ENCODE measurements around the gene ASAP3.

Gene ASAP3

DNA sequence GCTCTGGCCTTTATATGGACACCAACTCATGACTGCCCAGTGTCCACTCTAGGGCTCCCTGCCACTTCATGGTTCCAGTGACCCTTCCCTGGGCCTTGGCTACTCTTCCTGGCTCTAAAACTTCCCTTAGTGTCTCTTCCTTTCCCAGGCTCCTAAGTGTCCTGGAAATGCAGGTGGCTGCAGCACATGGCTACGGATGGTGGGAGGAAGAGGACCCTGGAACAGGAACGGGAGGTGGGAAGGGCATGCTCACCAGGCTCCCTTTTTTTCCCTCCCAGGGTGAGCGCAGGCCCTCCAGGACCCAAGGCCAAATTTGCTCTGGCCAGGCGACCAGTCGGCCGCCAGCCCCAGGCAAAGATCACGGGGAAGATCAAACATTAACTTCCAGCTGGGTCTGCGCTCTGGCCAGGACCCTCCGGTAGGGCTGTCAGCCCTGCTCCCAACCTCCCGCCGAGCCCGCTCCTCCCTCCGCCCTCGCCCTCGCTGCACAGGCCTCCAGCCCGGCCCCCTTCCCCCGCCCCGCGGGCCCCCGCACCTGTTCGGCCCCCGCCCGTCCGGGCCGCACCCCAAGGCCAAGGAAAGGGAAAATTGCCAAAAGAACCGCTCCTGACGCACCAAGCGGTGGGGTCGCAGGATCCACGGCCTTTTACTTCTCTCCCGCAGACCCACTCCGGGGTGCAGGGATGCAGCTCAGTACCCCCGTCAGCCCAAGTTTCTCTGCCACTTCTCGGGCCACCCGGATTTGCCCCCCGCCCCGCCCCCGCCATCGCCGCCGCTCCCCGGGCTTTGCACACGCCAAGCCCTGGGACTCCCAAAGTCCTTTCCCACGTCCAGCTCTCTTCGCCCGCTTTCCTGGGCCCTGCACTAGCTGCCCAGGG, 60.3 kb downstream of the ASAP3 start:
- Mint-ChIP-seq H3K27me3 (ENCODE audit: low read depth) (peaks cover 7% of the 10 kb centered on the region), H3K27ac (peak overlapping the region; percentile 92 to 95 (median 94)), H3K4me3 (peak overlapping the region; percentile 77 to 85 (median 84)), H3K4me1 (peaks cover 42% of the 10 kb centered on the region), H3K9me3 (no peaks in the 10 kb centered on the region), H3K36me3 (ENCODE audit: low read depth) (peaks cover 23% of the 10 kb centered on the region)
- TF ChIP-seq, protein P1, sequence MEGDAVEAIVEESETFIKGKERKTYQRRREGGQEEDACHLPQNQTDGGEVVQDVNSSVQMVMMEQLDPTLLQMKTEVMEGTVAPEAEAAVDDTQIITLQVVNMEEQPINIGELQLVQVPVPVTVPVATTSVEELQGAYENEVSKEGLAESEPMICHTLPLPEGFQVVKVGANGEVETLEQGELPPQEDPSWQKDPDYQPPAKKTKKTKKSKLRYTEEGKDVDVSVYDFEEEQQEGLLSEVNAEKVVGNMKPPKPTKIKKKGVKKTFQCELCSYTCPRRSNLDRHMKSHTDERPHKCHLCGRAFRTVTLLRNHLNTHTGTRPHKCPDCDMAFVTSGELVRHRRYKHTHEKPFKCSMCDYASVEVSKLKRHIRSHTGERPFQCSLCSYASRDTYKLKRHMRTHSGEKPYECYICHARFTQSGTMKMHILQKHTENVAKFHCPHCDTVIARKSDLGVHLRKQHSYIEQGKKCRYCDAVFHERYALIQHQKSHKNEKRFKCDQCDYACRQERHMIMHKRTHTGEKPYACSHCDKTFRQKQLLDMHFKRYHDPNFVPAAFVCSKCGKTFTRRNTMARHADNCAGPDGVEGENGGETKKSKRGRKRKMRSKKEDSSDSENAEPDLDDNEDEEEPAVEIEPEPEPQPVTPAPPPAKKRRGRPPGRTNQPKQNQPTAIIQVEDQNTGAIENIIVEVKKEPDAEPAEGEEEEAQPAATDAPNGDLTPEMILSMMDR (IDR thresholded peaks at IDR 0.05; ENCODE audit: unreplicated experiment in 3 of 3), result no peak

DNA sequence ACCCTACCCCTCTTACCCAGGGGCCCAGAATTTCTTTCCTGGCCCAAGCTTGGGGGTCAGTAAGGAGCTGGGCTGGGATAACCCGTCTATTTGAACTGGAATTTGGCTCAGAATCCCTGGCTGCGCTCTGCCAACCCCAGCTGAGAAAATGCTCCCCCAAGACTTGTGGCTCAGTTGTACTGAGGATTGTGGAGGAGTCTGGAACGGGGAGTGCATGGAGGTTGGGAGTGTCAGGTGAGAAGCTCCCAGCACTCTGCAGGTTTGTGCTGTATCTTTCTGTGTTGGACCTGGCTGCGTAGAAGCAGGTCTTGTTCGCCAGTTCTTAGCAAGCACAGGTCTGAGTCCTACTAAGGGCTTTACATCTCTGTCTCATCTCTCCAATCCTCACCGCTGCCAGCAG, 61.0 kb downstream of the ASAP3 start:
- Mint-ChIP-seq H3K9me3 (no peaks in the 10 kb centered on the region), H3K4me3 (peak overlapping the region; percentile 77 to 85 (median 84)), H3K4me1 (peaks cover 43% of the 10 kb centered on the region), H3K27me3 (ENCODE audit: low read depth) (peaks cover 7% of the 10 kb centered on the region), H3K36me3 (ENCODE audit: low read depth) (peaks cover 17% of the 10 kb centered on the region), H3K27ac (peak overlapping the region; percentile 92 to 95 (median 94))
- TF ChIP-seq, protein P1 (IDR thresholded peaks at IDR 0.05; ENCODE audit: unreplicated experiment in 3 of 3), result no peak

DNA sequence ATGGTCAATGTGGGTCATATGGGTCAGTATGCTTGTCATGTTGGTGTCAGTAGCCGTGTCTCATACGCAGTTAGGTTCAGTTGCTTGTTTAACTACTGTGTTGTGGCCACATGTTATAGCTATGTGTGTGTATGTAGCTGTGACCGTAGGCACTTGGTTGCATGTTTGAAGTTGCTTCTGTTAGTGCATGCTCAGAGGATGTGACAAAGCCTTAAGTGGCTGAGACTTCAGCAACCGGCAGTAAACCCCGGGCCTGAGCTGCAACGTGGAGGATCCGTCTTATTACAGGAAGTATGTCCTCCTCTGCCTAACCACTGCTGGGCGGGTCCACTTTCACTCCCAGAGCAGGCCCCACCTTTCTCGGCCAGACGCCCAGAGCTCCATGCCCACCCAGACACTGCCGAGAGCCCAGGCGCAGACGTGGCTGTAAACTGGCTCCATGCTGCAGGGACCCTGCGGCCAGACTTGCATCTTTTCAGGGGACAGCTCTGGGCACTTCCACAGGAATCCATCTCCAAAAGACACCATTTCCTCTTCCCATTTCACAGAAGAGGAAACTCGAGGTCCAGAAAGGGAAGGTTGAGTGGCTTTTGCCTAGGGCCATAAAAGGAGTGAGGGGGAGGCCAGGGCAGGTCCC, 61.6 kb downstream of the ASAP3 start:
- H3K4me3 Mint-ChIP-seq, result peak overlapping the region; percentile 20 to 85 (median 84)
- peaks cover 15% of the 10 kb centered on the region for H3K36me3 Mint-ChIP-seq (ENCODE audit: low read depth)
- peaks cover 48% of the 10 kb centered on the region for H3K4me1 Mint-ChIP-seq
- no peaks in the 10 kb centered on the region for H3K9me3 Mint-ChIP-seq
- H3K27me3 Mint-ChIP-seq (ENCODE audit: low read depth), result peaks cover 7% of the 10 kb centered on the region
- TF ChIP-seq, protein P1 (IDR thresholded peaks at IDR 0.05; ENCODE audit: unreplicated experiment in 3 of 3), result no peak
- H3K27ac Mint-ChIP-seq, result peak overlapping the region; percentile 67 to 92 (median 90)

DNA sequence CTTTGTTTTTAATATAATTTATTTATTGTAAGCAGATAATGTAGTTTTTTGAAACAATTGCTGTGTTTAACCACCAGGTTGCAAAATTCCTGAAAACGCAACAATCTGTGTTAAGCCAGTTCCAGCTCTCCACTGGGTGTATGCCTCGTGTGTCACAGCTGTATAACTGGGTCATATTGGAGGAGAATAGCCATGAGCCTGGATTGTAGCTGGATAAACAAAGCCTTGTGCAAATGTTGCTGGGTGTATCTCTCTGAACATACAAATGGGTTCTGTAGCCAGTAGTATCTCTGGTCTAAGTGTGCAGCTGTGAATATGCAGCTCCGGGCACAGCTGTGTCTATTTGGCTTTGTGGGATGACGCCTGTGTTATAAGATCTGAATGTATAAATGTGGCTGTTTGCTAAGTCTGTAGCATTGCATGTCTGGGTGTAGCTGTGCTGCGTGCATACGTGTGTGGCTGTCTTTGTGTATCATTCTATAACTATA, 62.2 kb downstream of the ASAP3 start:
- TF ChIP-seq, protein P1 (IDR thresholded peaks at IDR 0.05; ENCODE audit: unreplicated experiment in 3 of 3), result peak in 1 of 3 experiments; percentile 32
- Mint-ChIP-seq H3K9me3 (no peaks in the 10 kb centered on the region), H3K27ac (peak overlapping the region; percentile 67 to 92 (median 90)), H3K36me3 (ENCODE audit: low read depth) (peaks cover 14% of the 10 kb centered on the region), H3K4me1 (peaks cover 51% of the 10 kb centered on the region), H3K27me3 (ENCODE audit: low read depth) (peaks cover 7% of the 10 kb centered on the region), H3K4me3 (peak overlapping the region in 2 of 3 experiments; percentile 84 to 85)

DNA sequence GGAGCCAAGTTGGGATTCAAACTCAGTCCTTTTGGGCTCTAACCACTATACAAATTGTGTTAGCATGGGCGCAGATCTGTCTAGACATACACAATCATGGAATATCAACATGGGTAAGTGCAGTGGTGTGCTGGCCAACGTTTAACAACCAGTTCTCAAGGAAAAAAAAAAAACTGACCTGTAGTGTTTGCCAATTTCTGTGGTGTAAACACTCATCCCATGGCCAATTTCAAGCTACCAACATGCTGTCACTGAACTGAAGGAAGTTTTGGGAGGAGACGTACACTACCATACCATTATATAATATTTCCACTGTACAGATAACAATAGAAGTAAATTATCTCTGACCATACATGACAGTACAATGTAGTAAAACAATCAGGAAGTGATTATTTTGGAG, 62.6 kb downstream of the ASAP3 start:
- TF ChIP-seq, protein P1 (IDR thresholded peaks at IDR 0.05; ENCODE audit: unreplicated experiment in 3 of 3), result no peak
- Mint-ChIP-seq H3K36me3 (ENCODE audit: low read depth) (peaks cover 9% of the 10 kb centered on the region), H3K27me3 (ENCODE audit: low read depth) (peaks cover 7% of the 10 kb centered on the region), H3K4me3 (no peak overlapping the region), H3K9me3 (no peaks in the 10 kb centered on the region), H3K27ac (peak overlapping the region in 2 of 3 experiments; percentile 15 to 92), H3K4me1 (peaks cover 51% of the 10 kb centered on the region)

All from nephron (organoid).